ENCODE data around the gene SORCS3. TPM values are rescaled to one million over a fixed set of nuclear protein-coding genes. Genes with fewer than 3 reads are reported as not detected.

The SORCS3 gene
- total RNA-seq, 1 donor from 2014 or later, result not detected

DNA sequence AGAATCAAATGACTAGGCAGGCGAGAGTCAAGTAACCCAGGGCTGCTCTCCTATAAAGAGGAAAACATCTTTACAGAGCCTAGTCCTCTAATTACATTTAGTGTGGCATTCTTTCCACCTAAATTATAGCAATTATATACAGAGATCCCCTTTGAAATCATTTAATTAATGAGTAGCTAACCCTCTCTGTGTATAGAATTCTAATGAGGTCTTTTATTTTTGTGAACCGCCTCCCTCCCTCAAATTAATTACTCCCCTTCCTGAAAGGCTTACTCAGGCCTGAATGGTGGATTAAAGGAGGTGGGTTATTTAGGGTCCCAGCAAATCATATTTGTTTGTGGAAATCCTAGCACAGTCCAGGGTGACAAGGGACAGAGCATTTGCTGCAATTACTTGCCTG is 551.8 kb downstream of the SORCS3 start:
- Mint-ChIP-seq H3K4me1 (ENCODE audit: low read depth) (no peaks in the 10 kb centered on the region), H3K27me3 (ENCODE audit: low read depth) (no peaks in the 10 kb centered on the region), H3K4me3 (ENCODE audit: low read depth) (no peak overlapping the region)

DNA sequence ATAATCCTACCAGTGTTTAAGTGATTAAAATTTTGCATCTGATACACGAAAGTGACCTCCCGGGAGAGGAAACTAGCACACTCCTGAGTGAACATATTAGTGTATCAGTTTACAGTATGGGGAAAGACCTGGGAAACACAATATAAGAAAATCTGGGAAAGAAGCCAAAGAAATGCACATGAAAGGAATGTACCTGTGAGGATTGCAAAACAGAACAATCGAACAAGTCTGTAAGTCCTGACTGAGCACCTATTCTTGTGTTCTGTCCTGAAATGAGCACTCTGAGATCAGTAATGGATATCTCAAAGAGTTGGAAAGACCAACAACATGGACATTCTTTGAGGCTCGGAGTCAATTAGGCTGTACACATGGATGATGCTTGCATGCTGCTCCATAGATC is 554.7 kb downstream of the SORCS3 start:
- Mint-ChIP-seq H3K4me1 (ENCODE audit: low read depth) (no peaks in the 10 kb centered on the region), H3K27me3 (ENCODE audit: low read depth) (no peaks in the 10 kb centered on the region), H3K9me3 (no peaks in the 10 kb centered on the region), H3K4me3 (ENCODE audit: low read depth) (no peak overlapping the region), H3K27ac (no peak overlapping the region), H3K36me3 (ENCODE audit: low read depth) (no peaks in the 10 kb centered on the region)
- intact Hi-C loops (cut with micrococcal nuclease), result no loop called here
- no peak for DNase-seq (ENCODE audit: low spot score)

More for the DNA sequence above, 551.8 kb downstream of the SORCS3 start:
- no peak for DNase-seq (ENCODE audit: low spot score)
- Mint-ChIP-seq H3K9me3 (no peaks in the 10 kb centered on the region), H3K36me3 (ENCODE audit: low read depth) (no peaks in the 10 kb centered on the region), H3K27ac (no peak overlapping the region)
- intact Hi-C loops (cut with micrococcal nuclease), result no loop called here

DNA sequence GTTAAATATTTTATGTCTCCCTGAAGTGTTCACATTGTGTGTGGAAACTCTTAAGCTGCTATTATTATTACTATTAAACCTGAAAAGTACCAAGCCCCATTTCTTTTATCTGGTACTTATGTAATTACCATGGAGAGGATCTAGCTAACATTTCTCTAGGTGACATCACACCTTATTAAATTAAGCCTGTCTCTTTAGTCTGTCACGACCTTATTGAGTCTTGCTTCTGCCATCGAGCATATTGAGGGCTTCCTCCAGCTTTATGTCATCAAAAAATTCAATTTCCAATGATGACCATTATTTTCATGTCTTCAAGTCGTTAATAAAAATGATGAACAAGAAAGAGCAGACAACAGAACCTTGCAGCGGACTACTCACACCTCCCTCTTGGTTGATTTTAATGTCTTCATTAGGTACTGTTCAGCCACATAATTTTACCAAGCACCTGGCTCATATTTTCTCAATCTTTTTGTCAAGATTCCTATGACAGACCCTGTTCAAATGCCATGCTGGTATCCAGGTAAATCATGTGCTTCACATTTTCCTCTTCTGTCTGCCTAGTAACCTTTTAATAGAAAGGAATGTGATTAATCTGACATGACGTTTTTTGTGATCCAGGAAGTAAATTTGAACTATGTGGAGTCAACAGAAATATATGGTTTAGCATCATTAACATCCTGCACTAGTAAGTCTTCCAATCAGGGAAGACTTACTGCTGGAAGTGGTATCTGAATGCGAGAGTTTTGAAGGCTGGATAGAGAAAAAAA is 556.7 kb downstream of the SORCS3 start:
- Mint-ChIP-seq H3K4me3 (ENCODE audit: low read depth) (no peak overlapping the region), H3K27ac (no peak overlapping the region), H3K4me1 (ENCODE audit: low read depth) (no peaks in the 10 kb centered on the region), H3K27me3 (ENCODE audit: low read depth) (no peaks in the 10 kb centered on the region), H3K9me3 (no peaks in the 10 kb centered on the region), H3K36me3 (ENCODE audit: low read depth) (no peaks in the 10 kb centered on the region)
- intact Hi-C loops (cut with micrococcal nuclease), result no loop called here
- DNase-seq (ENCODE audit: low spot score), result no peak

DNA sequence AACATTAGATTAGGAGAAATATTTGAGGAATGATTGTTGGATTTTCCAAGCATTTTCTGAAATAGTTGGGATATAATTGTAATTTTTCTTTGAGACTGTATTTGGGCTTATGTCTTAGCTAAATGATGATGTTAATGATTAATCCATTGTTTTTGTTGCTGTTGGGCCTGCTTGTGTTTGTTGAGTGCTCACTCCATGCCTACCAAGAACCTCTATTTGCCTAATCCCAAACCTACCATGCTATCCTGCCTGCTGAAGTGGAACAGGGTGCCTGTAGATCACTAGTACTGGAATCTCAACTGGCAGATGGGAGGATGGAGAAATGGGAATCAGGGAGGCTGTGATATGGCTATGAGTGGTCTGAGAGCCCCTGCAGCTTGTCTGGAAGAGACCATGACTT is 565.5 kb downstream of the SORCS3 start:
- no peaks in the 10 kb centered on the region for H3K9me3 Mint-ChIP-seq
- H3K27ac Mint-ChIP-seq, result no peak overlapping the region
- no peaks in the 10 kb centered on the region for H3K27me3 Mint-ChIP-seq (ENCODE audit: low read depth)
- no peaks in the 10 kb centered on the region for H3K36me3 Mint-ChIP-seq (ENCODE audit: low read depth)
- no peaks in the 10 kb centered on the region for H3K4me1 Mint-ChIP-seq (ENCODE audit: low read depth)
- intact Hi-C loops (cut with micrococcal nuclease), result no loop called here
- no peak overlapping the region for H3K4me3 Mint-ChIP-seq (ENCODE audit: low read depth)
- no peak for DNase-seq (ENCODE audit: low spot score)

DNA sequence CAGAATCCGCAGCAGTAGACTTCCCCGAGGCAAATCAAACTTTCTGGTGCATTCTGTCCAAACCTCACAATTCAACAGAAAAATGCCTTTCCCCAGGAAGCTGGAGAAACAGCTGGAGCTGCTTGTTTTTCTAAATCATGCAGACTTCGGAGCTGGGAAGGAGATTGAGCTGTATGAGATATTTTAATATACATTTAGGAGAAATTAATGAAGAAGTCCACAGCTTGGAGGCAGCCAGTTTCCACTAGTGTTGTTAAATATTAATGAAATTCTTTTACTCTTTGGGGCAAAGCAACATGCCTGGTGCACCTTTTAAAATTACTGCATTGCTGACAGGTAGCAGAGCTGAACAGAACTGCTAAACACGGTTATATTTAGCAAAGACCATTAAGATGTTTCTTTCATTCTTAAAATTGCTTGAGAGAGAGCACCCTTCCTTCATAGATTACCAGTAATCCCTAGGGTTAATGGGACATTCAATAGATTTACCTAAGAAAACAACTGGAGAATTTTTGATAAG is 566.4 kb downstream of the SORCS3 start:
- DNase-seq (ENCODE audit: low spot score), result no peak
- Mint-ChIP-seq H3K36me3 (ENCODE audit: low read depth) (no peaks in the 10 kb centered on the region), H3K27ac (no peak overlapping the region), H3K4me1 (ENCODE audit: low read depth) (no peaks in the 10 kb centered on the region), H3K27me3 (ENCODE audit: low read depth) (no peaks in the 10 kb centered on the region), H3K9me3 (no peaks in the 10 kb centered on the region), H3K4me3 (ENCODE audit: low read depth) (no peak overlapping the region)
- intact Hi-C loops (cut with micrococcal nuclease), result no loop called here

DNA sequence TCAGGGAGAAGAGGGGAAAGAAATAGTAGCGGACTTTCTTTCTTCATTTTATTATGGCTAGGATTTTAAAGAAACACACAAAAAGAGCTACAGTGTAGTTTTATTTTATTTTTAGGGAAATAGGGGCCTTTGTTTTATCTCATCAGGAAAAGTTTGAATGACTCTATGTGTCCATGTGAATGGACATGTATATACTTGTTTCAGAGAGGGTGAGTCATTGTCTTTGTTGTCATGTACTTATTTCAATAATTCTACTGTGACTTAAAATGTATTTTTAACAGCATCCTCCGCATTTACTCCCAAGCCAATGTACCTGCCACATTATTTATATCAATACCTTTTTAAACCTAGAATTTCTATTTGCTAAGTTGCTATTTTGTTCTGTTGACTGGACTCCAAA is 569.5 kb downstream of the SORCS3 start:
- Mint-ChIP-seq H3K9me3 (no peaks in the 10 kb centered on the region), H3K4me1 (ENCODE audit: low read depth) (no peaks in the 10 kb centered on the region), H3K4me3 (ENCODE audit: low read depth) (no peak overlapping the region), H3K36me3 (ENCODE audit: low read depth) (no peaks in the 10 kb centered on the region), H3K27me3 (ENCODE audit: low read depth) (no peaks in the 10 kb centered on the region), H3K27ac (no peak overlapping the region)
- DNase-seq (ENCODE audit: low spot score), result no peak
- intact Hi-C loops (cut with micrococcal nuclease), result no loop called here

DNA sequence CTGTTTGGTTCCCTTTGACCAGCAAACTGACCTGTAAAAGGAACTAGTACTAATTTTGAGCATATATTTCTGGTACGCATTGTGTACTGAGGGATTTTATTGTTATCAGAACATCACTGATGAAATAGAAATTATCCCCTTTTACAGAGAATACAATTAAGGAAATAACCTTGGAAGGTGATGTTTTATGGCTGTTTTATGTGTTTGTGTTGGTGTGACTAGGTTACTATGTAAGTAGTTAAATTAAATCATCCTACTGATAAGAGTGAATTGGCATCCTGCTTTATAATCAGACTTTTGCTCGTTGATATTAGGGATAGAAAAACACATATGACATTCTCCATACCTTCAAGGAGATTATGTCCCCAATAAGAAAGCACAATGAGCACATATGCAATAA is 596.6 kb downstream of the SORCS3 start:
- no peak for DNase-seq (ENCODE audit: low spot score)
- Mint-ChIP-seq H3K9me3 (peaks cover 15% of the 10 kb centered on the region), H3K36me3 (ENCODE audit: low read depth) (no peaks in the 10 kb centered on the region), H3K4me1 (ENCODE audit: low read depth) (no peaks in the 10 kb centered on the region), H3K27ac (no peak overlapping the region), H3K27me3 (ENCODE audit: low read depth) (no peaks in the 10 kb centered on the region), H3K4me3 (ENCODE audit: low read depth) (no peak overlapping the region)
- intact Hi-C loops (cut with micrococcal nuclease), result no loop called here

DNA sequence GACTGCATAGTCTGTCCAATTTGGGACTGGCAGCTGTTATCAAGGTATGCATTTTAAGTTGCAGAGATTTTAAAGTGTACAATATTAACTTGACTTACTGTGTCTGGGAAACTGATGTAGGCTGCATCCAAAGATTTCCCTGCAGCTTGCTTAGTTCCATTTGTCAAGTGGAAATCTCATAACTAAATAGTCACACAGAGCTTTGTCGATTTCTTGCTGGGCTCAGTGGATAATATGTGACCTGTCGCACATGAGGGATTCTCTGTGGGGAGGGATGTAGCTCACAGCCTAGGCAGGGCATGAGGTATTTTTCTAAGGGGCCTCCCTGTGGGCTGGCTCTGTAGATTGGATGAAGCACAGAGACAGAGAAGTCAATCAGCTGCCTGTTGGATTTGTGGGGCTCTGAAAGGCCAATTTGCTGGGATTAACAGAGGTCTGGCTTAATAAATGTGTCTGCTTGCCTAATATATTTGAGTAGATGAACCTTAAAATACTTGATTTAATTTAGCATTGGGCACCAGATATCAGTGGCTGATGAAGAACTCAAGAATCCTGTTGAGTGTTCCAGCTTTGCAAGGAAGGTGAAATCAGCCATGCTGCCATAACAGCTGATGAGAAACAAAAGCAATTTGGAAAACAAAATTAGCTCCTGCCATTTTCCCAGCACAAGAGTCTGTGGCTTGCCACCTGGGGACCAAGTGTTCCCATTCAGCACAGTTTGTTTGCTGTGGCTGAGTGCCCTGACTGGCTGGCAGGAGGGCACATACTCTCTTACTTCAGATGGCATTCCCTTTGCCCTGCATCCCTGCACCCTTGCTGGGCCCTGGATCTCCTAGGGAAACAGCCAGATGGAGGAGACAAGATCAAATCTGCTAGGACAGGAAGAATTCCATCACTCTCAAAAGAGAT is 598.5 kb downstream of the SORCS3 start:
- no peak overlapping the region for H3K27ac Mint-ChIP-seq

DNA sequence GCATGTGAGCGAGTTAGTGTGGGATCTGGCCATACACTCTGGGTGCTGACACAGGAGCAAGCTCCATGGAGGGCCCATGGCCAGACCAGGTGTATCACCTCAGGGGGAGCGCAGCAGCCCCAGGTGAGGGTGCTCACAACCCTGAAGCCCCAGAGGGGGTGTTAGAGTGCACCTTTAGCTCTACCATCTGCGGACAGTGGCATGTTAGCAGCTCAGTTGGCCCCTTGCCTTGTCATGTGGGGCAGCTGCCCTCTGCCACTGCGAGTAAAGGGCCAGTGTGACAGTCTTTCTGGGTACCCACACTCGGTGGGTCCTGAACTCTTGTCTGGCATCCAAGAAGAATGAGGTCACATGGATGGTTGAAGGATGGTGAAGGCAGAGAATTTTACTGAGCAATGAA is 600.2 kb downstream of the SORCS3 start:
- Mint-ChIP-seq H3K4me3 (ENCODE audit: low read depth) (no peak overlapping the region), H3K27me3 (ENCODE audit: low read depth) (no peaks in the 10 kb centered on the region), H3K27ac (no peak overlapping the region), H3K4me1 (ENCODE audit: low read depth) (no peaks in the 10 kb centered on the region), H3K36me3 (ENCODE audit: low read depth) (no peaks in the 10 kb centered on the region), H3K9me3 (no peaks in the 10 kb centered on the region)
- DNase-seq (ENCODE audit: low spot score), result no peak
- intact Hi-C loops (cut with micrococcal nuclease), result no loop called here

More for the DNA sequence above, 598.5 kb downstream of the SORCS3 start:
- Mint-ChIP-seq H3K4me1 (ENCODE audit: low read depth) (no peaks in the 10 kb centered on the region), H3K4me3 (ENCODE audit: low read depth) (no peak overlapping the region), H3K9me3 (peaks cover 7% of the 10 kb centered on the region), H3K36me3 (ENCODE audit: low read depth) (no peaks in the 10 kb centered on the region), H3K27me3 (ENCODE audit: low read depth) (no peaks in the 10 kb centered on the region)
- intact Hi-C loops (cut with micrococcal nuclease), result no loop called here
- DNase-seq (ENCODE audit: low spot score), result no peak

DNA sequence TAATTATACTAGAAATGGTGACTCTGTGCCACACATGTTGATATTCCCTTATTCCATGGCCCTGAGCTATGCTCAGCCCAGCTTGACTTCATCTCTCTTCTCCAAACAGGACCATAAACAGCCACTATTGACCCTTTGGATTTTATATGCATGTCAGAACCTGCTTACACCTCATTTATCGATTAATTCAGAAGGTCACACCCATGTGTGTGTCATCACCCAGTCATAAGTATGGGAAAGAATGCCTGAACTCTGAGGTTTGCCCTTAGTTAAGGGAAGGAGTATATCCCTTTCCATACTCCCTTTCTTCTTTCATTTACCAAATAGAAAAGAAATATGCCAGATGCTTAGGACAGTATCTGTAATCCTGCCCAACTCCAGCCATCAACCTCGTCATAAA is 602.3 kb downstream of the SORCS3 start:
- no peak overlapping the region for H3K4me3 Mint-ChIP-seq (ENCODE audit: low read depth)
- H3K4me1 Mint-ChIP-seq (ENCODE audit: low read depth), result no peaks in the 10 kb centered on the region
- DNase-seq (ENCODE audit: low spot score), result no peak
- no peaks in the 10 kb centered on the region for H3K27me3 Mint-ChIP-seq (ENCODE audit: low read depth)
- intact Hi-C loops (cut with micrococcal nuclease), result no loop called here
- H3K27ac Mint-ChIP-seq, result no peak overlapping the region
- no peaks in the 10 kb centered on the region for H3K9me3 Mint-ChIP-seq
- no peaks in the 10 kb centered on the region for H3K36me3 Mint-ChIP-seq (ENCODE audit: low read depth)

DNA sequence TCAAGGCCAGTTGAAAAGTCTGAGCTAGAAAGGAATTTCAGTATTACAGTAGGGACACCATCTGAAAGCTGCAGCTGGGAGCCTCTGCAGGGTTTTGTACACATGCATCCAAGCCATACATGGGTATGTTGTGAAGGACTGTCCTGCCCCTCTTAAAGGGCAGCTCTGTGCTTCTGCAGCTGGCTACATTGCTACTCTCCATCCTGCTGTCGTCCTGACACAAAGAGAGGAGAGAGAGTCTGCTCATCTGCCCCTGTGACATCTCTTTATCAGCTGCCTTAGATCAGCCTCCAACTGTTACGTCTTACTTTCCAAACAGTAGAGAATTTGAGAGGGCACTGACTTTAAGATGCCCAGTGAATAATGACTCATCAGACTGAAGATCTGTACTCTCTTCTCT is 602.7 kb downstream of the SORCS3 start:
- DNase-seq (ENCODE audit: low spot score), result no peak
- H3K27me3 Mint-ChIP-seq (ENCODE audit: low read depth), result no peaks in the 10 kb centered on the region

DNA sequence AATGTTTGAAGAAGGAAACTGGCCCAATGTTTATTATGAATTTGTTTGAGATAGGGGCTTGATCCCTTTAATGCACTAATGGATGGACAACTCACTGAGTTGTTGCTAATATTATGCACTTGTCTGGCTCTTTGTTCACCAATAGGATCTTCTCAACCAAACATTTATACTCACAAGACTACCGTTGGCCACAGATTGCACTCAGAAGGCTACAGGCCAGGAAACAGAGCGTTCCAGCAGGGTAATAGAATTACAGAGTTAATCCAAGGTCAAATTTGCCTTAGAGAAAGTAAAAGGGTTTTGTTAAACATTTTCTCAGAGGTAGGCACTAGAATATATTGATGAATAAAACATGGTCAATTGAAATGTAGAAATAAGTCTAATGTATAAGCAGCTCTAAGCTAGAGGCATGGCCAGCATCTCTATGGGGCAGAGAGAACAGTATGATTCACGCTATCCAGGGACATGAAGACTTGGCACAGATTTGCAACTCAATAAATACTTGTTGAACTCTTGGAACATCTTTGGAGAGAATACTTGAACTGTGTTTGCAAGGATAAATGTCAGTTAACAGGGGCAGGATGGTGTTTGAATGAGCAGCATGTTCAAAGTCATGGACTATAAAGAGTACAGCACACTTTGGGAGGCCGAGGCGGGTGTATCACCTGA is 606.9 kb downstream of the SORCS3 start:
- Mint-ChIP-seq H3K4me3 (ENCODE audit: low read depth) (no peak overlapping the region), H3K27me3 (ENCODE audit: low read depth) (no peaks in the 10 kb centered on the region), H3K27ac (no peak overlapping the region), H3K36me3 (ENCODE audit: low read depth) (no peaks in the 10 kb centered on the region), H3K4me1 (ENCODE audit: low read depth) (no peaks in the 10 kb centered on the region), H3K9me3 (no peaks in the 10 kb centered on the region)
- DNase-seq (ENCODE audit: low spot score), result no peak
- intact Hi-C loops (cut with micrococcal nuclease), result no loop called here

More for the DNA sequence above, 602.7 kb downstream of the SORCS3 start:
- H3K4me3 Mint-ChIP-seq (ENCODE audit: low read depth), result no peak overlapping the region
- no peaks in the 10 kb centered on the region for H3K36me3 Mint-ChIP-seq (ENCODE audit: low read depth)
- H3K4me1 Mint-ChIP-seq (ENCODE audit: low read depth), result no peaks in the 10 kb centered on the region
- no peak overlapping the region for H3K27ac Mint-ChIP-seq
- no peaks in the 10 kb centered on the region for H3K9me3 Mint-ChIP-seq
- intact Hi-C loops (cut with micrococcal nuclease), result no loop called here
